CD4-positive, alpha-beta T cell treated with Interleukin-17A for 1 hour (primary cell): ENCODE measurements around the gene MAD1L1.
"Not testable (repeated sequence)": the region's sequence is repeated elsewhere in the genome, so short reads cannot be mapped to it uniquely, and the experiment has no call there.

Source experiments
- DNase-seq: peaks from one replicate; pipeline ENCODE4 v3.0.0-alpha.2; 2020

Gene MAD1L1

DNA sequence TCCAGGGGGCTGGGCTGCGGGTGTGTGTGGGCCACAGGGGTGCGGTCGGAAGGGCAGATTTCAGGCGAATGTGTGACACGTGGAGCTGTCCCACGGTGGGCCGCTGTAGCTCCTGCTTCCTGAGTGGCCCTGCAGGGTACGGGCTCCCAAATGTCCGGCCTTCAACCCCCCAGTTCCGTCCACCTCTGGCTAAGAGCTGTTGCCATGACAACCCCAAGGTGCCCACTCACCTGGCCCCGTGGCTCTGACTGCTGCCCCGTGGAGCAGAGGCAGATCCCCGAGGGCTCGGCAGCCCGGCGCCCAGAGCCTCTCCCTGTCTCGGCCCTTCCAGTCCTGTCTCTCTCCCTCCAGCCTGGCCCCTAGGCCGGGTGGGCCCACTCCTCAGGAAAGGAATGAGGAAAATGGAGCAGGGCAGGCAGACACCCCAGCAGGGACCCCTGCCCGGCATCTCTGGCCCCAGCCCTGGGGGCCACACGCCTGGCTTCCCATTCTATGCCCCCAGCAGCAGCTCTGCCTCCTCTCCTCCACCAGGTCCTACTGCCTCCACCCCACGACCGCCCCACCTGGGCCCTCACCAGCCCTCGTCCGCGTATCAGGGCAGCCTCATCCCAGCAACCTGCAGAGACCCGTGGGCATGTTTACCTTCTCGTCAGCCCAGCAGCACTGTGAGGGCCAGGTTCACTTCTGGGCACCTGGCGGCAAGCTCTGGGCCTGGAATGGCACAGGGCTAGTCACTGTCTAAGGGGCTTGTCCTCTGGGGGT, 347.1 kb downstream of the MAD1L1 start:
- no peak for DNase-seq

DNA sequence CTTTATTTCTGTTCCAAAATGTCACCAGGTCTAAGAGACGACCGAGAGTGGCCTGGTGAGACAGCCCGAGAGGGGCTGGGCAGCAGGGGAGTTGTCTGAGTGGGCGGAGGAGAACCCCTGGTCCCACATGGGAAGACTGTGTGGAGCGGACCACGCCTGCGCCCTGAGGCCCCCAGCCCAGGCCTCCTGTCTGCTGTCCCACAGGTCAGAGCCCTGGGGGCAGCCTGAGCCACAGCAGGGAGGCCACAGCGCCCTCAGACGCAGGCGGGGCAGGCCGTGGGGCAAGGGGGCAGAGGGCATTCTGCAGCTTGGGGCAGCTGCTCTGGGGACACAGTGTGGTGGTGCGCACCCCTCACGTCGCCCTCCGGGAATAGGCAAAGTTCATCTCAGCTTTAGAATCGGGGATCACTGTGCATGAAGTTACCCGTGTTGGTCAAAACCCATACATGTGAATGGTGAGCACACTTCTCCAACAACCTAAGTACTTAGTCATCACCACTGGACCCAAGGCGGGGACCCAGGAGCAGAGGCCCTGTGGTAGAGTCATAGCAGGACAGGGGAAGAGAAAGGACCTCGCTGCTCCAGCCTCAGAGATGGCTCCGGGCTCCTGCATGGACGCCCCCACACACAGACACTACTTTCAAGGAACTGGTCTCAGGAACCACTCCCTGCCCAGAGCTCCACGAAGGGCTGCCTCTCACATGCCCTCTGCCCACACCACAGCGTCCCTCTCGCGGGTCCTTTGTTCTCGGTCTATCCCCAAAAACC, 348.0 kb downstream of the MAD1L1 start:
- no peak for DNase-seq

DNA sequence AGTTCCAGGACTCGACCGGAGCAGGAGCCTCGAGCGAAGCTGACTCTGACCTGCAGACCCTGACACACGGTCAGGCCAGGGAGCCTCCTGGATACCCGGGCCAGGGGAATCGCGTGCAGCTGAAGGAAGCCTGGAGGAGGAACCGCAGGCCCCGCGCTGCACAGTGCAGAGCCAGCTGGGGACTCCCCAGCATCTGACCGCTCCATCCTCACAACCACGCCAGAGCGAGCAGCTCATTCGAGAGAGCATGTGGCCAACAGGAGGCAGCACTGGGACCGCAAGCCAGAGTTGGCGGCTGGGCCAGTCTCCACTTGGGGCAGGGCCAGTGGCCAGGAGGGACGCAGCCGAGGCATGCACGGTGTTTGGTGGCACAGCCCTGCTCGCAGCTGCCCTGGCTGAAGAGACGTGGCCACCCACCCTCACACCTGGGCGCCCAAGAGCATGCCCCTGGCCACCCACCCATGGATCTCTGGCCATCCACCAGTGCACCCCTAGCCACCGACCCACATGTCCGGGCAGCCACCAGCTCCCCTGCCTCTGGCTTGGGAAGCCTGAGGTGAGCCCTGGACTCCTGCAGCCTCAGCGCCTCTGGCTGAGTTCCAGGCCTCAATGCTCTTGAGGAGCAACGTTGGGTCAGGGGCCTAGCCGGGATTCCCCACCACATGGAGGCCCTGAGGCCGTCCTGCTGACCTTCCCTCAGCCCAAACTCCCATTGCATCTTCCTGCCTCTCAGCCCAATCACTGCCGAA, 348.7 kb downstream of the MAD1L1 start:
- DNase-seq: no peak

DNA sequence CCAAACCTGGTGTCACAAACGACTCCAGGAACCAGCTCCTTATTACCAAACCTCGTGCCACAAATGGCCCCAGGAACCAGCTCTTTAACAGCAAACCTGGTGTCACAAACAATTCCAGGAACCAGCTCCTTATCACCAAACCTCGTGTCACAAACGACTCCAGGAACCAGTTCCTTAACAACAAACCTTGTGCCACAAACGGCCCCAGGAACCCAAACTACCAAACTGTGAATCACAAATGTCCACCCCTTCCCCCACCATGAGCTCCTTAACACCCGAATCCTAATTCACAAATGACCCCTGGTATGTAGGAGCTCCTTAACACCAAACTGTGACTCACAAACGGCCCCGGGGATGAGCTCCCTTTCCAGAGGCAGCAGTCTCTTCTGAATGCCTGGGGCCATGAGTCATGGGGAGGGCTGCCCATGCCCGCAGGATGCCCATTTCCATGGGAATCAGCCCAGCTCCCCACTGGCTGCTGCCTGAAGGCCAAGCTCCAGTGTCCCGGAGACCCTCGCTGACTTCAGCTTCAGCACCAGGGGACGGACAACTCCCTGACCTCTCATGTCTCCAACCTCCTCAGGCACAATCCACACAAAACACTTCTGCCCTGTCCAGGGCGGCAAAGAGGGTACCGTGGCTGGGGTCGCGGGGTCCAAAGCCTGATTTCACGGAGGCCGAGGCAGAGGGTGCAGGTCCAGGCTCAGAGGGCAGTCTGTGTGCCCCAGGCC, 349.5 kb downstream of the MAD1L1 start:
- DNase-seq: no peak

DNA sequence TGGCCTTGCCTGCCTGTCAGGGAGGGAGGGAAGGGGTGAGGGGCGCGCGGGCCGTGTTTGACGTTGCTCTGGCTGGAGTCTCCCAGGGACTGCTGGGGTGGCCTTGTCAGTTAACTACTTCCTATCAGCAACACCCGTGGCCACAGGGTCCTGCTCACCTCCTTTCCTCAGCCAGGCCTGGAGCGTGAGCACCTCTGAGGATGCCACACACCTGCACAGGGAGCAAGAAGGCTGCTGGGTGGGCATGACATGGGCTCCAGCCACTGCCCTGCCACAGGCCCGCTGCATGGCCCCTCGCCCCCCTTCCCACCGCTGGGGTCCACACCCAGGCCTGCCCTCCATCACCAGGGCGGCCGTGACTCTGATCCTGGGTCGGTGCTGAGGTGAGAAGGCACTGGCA, 350.3 kb downstream of the MAD1L1 start:
- DNase-seq: no peak

DNA sequence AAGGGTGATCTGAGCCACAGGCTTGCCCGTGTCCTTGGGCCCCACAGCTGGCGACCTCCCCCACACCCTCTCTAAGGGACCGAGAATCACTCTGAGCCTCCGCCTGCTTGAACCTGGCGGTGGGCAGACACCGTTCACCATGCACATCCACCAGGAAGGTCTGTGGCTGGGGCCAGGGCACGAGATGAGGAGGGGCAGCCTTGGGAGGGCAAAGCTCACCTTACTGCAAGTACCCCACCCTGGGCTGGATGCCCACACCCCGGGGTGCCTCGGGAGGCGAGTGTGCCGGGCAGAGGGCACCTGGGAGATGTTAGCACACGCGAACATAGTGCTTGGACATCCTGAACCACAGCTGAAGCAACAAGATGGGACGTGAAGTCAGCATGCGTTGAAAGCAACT, 350.8 kb downstream of the MAD1L1 start:
- no peak for DNase-seq

DNA sequence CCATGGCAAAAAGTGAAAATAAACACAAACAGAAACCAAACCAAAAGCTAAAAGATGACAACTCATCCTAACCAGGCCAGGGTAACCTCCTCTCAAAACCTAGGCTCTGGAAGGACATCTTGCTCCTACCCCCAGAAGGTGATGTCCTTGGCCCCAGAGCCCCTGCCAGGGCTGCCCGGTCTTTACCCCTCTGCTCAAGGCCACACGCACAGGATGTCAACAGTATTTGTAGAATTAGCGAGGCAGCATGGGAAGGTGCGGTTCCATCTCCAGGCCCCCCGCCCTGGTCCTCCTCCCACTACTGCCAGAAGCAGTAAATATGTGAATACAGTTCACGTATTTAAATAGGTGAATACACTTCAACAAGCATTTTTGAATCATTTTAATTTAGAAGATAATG, 356.1 kb downstream of the MAD1L1 start:
- DNase-seq: not testable (repeated sequence)

DNA sequence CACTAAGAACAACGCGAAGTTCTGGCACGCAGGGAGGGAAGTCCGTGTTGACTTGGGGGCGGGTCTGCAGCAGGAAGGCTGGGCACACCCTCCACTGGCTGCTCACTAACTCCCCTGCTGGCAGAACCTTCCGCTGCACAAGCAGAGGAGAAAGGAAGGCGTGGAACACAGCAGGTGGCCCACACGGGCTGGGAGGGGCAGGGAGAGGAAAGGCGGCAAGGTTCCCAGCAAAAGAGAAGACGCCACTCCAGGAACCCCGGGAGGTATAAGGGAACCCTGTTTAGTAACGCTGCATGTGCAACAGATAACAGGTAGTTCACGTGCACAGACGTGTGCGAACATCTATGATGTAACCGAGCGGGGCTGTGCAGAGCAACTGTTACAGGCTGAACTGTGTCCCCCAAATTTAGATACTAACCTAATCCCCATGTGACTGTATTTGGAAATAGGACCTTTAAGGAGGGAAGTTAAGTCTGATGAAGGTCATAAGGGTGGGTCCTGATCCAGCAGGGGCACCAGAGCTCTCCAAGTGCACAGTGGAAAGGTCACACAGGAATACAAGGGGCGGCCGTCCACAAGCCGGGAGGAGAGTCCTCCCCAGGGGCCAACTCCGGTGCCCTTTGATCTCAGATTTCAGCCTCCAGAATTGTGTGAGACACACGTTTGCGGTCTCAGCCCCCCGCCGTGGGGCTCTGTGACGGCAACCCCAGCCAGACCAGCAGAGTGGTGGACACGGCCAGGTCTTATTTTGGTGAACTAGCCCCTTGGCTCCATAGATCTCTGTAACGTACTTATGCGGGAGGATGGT, 357.1 kb downstream of the MAD1L1 start:
- DNase-seq: peak; percentile 7

DNA sequence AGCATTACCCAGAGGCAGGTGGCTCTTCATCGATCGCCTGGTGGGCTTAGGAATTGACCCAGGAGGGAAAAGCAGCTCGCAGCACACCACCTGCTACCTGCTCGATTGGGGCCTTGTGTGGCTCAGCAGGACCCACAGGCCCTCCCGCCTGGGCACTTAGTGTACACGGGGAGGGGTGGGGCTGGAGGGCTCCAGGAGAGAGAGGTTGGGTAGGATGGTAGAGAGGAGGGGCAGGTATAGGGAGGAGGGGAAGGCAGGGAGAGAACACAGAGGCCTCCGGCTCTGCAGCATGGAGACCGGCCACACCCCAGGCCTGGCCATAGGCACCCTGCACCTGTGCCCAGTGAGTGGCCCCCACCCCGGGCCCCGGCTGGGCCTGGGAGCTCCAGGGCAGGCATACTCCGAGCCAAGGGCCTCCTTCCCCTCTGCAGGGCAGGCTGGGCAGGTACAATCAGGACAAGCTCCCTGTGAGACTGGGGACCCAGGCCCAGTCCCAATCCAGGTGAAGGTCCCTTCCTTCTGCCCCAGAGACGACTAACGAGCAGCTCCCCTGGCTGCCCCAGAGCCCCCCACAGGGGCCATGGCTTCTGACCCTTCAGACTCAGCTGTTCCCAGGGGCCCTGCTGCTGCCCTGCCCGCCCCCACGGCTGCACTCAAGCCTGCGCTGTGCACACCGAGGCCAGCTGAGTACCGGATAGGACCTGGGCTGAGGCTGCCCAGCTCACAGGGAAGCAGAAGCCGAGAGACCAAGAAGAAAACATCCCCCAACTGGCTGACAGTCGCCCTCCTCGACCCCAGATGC, 358.0 kb downstream of the MAD1L1 start:
- DNase-seq: not testable (repeated sequence)

DNA sequence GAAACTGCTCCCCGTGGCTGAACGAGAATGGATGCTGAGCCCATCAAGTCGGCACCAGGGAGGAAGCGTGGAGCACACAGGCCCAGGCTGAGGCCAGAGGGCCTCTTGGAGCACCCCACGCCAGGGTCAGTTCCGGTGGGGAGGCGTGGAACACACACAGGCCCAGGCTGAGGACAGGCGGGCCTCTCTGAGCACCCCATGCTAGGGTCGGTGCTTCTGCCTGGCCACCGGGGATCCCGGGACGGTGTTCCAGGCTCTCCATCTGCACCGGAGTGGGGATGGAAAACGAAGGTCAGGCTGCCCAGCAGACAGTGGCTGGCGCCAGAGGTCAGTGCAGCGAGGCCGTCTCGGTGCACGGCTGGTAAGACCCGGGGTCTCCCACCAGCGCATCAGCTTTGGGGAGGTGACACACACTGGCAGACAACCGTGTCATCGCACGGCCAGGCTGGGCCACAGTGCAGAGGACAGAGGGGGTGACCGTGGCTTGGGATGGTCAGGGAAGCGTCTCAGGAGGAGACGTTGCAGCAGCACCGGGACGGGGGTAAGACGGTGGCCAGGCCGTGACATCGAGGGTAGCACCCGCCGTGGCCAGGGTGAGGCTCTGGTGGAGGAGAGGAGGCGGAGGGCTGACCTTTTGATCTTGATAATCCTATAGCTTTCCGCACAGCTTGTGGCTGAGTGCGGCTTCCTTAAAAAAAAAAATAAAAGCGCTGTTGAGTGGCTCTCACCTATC, 358.7 kb downstream of the MAD1L1 start:
- no peak for DNase-seq

DNA sequence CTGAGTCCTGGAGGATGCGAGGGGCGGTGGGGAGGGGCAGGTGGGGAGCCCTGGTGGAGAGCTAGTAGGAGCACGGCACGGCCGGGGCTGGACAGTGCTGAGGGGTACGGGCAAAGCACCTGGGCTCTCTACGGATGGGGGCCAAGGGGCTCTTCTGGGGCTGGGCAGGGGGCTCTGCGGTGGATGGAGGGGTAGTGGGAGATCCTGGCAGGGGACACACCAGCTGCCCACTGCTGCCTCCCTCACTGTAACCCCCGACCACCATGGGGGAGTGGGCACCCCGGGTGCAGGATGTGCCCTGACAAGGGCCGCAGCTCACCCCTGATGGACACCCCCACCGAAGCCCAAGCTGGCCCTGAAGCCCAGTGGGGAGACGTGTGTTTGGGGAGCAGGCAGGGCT, 359.3 kb downstream of the MAD1L1 start:
- no peak for DNase-seq

DNA sequence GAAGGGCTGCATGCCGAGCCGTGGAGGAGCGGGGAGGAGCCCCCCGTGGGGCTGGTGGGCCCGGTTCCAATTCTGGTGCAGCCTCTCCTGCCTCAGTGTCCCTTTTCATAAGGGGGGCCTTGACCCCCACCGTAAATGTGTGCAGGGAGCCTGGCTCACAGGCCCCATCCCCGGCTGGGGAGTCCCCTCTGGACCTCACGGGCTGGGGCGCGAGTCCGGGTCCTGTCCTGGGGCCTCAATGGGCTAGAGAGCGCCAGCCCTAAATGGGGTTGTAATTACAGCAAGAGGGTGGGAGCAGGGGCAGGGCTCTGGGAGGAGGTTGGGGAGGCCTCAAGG, 359.7 kb downstream of the MAD1L1 start:
- DNase-seq: no peak

DNA sequence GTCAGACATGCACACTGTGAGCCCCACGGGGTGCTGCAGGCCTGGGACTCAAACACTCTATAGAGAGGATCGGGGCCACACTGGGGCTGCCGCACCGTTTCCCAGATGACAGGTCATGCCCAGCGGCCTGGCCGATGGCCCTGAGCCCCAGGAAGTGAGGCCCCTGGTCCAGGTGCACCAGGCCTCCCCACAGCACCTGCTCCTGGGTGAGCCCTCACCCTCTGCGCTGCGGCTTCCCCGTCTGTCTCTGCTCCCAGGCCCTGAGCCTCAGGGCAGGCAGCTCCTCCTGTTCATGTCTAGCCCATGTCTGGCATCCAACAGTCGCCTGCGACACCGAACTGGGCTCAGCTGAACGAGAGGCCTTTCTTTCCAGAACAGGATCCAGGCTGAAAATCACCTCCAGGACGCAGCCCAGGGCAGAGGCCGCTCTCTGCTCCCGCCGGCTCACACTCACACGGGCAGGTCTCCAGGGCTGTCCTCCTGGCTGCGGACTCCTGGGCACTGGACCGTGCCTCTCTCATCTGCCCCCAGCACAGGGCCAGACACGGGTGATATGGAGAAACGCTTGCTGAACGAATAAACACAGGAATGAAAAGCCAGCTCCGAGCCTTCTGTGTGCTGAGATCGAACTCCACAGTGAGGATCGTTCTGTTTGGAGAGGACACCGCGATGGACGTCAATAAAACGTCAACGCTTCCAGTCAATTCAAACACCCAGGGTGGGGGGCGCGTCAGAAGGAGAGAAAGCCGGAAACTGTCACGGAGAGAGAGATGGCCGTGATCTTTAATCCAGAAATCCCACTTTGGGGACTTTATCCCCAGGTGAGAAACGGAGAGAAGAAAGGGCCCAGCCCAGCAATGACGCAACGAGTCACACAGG, 360.3 kb downstream of the MAD1L1 start:
- DNase-seq: no peak

DNA sequence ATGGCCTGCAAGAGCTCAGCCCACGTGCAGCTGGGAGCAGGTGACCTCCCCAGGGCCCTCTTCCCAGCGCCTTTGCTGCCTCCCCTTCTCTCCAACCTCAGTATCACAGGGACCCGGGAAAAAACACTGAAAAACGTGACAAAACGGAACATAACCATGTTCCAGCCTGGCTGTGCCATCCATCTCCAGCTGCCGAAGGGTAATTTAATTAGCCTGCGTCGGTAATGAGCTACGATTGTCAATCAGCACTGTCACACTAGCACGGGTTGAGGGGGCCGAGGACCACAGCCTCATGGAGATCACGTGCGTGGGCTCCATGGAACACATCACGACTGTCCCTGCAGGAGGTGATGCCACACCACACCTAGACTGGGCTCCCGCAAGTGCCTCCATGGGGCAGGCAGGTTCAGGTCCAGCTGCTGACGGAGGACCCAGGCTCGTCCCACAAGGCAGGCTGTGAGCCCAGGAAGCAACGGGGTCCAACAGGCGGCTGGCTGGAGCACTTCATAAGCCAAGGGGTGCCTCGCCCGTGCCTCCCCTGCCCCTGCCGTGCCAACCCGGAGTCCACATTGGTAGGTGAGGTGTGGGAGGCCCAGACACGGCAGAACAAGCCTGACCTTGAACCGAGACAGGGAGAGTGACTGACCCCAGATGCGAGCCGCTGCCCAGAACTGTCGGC, 363.2 kb downstream of the MAD1L1 start:
- no peak for DNase-seq

DNA sequence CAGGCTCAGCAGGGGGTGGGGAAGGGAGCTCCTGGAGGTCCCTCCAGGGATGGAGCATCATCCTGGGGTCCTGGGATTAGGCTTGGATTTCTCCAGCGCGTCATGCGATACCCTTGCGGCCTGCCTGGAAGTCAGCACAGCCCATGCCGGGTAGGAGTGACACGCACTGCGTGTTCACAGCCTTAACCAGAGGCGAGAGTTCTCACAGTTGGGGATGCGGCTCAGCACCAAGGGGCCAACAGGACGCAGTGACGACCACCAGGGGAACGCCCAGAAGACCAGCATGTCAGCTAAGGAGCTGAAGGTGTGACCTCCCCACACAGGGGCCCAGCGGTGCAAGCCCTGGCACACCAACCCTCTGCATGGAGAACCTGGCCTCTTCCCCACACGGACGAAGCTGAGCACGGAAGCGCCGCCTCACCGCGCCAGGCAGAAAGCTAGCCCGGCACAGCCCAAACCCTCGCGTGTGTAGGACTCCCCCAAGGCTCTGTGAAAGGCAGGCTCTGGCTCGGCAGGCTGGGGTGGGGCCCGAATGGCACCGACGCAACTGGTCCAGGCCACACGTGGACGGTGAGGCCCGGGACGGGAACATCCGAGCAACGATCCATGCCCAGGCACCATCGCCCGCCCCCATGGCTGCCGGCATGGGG, 364.1 kb downstream of the MAD1L1 start:
- no peak for DNase-seq

DNA sequence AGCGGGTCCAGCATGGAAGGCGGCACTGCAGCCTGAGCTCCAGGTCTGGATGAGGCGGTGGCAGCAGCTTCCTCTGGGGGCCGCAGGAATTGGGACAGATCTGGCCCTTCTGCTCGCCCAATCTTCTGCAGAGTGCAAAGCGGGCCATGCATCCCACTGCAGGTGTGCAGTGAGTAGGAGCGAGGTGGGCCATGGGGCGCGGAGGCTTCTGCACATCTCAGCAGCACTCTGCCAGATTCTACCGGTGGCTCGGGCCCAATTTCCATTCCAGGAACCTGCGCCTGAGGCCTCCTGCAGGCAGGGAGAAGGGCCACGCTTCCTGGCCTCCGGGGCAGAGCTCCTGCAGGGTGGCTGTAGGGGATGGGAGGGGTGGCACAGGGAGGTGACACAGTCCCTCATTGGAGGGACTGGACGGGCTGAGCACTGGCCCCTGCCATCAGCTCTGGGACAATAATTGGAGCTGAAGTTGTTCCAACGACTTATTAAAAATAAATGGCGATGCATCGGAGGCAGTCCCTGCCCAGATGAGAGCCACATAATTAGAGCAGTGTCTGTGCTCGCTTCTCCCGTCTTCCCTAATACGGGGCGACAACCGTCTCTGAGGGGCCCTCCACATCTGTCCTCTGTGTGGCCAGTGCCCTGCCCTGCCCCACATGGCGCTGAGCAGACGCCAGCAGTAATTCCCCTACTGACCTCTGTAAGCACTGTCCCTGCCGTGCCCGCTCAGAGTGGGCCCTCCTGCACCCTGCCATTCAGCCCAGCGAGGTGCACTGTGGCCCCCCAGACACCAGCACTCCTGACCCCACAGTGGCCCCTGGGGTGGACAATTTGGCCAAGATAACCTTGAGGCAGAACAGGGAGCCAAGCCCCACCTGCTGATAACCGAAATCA, 365.1 kb downstream of the MAD1L1 start:
- DNase-seq: no peak

DNA sequence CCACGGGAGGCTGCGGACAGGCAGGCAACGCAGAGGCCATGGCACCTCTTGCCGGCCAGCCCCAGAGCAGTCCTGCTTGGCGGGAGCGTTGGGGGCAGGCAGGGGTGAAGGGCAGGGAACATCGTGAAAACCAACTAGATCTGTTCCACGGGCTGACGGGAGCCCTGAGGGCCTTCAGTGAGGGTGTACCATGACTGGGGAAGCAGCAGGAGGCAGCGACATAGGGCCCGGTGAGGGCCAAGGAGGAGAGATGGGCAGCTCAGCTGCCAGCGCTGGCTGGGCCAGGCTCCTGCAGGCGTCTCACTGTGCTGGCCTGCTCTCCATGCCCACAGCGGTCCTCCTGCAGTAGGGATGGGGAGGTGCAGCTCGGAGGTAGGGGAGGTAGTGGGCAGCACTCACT, 366.1 kb downstream of the MAD1L1 start:
- no peak for DNase-seq
